GM12891 (cell line): ENCODE results near the gene ZSWIM4.

Source experiments
- POLR2A ChIP-seq: IDR thresholded peaks from 2 replicates; pipeline ENCODE4 v1.6.1; 2011; ENCODE audit warnings: low read depth, low read length, control low read depth
- POLR2AphosphoS5 ChIP-seq: IDR thresholded peaks from 2 replicates; pipeline ENCODE4 v1.6.1; 2011; ENCODE audit warnings: low read depth, low read length, control low read depth
- SPI1 ChIP-seq: IDR thresholded peaks from 2 replicates; pipeline ENCODE4 v1.6.1; 2011; ENCODE audit warnings: low read depth, low read length, control low read depth

DNA sequence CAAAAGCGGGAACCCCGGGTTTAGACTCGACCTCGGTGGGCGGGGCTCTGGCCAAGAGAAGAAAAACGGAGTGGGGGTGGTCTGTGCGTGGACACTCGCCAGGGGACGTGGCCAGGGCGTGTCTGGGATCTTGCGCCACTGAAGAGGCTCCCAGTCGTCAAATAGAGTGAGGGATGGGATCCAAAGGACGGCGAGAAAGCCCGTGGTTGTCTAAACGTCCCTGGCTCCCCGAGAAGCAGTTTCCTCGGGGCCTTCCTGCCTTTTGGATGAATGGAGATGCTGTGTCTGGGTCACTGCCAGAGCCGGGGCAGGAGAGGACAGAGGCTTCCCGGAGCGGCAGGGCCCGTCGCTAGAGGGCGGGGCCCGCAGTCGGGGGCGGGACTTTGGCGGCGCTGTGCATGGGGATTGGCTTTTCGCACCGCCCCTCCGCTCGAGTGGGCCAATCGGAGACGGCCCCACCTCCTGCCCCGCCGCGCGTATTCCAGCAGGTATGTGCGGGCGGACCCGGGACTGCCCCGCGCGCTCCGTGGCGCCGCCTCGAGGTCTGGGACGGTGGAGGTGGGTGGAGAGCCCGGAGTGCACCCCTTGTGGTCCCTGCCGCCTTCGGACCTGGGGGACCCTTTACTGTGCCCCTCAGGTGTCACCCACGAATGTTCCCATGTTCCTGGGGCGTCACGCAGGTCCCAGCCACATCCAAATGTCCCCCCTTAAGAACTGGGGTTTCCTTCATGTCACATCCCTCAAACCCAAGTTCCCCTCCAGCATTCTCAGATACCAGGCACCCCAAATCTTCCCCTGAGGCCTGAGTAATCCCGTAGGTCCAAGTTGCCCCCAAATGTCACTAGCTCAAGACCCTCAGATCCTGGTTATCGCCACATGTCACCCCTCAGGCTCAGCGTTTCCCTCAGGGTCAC is 38.3 kb downstream of the ZSWIM4 start:
- TF ChIP-seq POLR2AphosphoS5 (peak; percentile 73; the same call in 1 of the 2 replicates), SPI1 (no peak), POLR2A (peak; percentile 65)
